ENCODE measurements around the gene NUFIP2.
"Not testable (repeated sequence)": the region's sequence is repeated elsewhere in the genome, so short reads cannot be mapped to it uniquely, and the experiment has no call there.

The NUFIP2 gene

DNA sequence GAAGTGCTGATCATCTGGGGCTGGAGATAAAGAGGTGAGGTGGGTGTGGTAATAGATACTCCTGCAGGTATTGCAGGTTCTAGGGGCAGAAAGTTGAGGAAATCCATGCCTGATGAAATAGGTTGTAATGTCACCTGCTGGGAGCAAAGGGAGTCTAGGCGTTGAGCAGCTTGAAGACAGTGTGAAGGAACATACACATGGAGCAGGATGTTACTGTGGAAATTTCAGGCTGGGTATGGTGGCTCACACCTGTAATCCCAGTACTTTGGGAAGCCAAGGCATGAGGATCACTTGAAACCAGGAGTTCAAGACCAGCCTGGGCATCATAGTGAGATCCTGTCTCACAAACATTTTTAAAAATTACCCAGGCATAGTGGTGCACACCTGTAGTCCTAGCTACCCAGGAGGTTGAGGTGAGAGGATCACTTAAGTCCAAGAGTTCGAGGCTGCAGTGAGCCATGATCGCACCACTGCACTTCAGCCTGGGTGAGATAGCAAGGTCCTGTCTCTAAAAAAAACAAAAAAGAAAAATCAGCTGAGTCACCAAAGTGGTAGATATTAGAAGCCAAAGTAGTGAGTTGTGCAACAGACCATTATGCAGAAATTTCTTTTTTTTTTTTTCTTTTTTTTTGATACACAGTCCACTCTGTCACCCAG is 56.3 kb downstream of the NUFIP2 start:
- DNase-seq (ENCODE audit: low spot score): no peak

DNA sequence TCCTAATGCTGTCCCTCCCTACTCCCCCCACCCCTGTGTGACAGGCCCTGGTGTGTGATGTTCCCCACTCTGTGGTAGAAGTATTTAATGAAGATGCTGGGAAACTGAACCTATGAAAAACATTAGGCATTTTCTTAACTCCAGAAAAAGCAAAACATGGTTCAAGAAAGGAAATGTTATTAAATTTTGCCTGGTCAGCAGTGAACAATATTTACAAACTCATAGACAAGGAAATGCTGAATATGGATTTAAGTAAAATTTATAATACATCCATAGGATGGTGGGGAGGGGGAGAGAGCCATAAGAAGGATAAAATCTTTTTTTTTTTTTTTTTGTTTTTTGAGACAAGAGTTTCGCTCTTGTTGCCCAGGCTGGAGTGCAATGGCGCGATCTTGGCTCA is 58.0 kb downstream of the NUFIP2 start:
- no peak for DNase-seq (ENCODE audit: low spot score)

DNA sequence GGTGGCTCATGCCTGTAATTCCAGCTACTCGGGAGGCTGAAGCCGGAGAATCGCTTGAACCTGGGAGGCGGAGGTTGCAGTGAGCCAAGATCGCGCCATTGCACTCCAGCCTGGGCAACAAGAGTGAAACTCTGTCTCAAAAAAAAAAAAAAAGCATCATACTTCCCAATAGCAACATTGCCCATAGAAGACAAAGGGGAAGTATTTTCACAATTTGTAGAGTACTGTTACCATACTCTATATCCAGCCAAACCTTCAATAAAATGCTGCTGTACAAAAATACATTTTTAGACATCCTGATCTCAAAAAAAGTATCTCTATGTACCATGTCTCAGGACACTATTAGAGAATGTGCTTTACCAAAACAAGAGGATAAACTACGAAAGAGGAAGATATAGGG is 59.0 kb downstream of the NUFIP2 start:
- DNase-seq (ENCODE audit: low spot score): not testable (repeated sequence)

DNA sequence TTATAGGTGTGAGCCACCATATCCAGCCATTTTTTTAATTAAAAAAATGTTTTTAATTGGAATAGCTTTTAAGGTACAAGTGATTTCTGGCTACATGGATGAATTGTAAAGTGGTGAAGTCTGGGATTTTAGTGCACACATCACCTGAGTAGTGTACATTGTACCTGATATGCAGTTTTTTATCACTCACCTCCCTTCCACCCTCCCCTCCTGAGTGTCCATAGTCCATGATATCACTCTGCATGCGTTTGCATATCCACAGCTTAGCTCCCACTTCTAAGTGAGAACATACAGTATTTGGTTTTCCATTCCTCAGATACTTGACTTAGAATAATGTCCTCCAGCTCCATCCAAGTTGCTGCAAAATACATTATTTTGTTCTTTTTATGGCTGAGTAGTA is 60.6 kb downstream of the NUFIP2 start:
- no peak for DNase-seq (ENCODE audit: low spot score)

DNA sequence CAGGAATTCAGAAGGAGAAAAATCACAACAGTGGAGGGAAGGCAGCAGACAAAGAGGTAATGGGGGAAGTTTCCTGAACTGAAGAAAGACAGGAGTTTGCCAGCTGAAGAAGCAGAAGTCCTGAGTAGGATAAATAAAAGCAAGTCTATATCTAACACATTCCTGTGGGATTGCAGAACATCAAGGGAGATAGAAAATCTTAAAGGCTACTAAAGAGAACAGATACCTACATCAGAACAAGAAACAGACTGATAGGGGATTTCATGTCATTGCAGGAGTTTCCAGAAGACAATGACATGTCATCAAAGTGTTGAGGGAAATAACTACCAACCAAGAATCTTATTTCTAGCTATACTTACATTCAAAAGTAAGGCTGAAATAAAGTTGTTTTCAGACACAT is 68.6 kb downstream of the NUFIP2 start:
- DNase-seq (ENCODE audit: low spot score): no peak

DNA sequence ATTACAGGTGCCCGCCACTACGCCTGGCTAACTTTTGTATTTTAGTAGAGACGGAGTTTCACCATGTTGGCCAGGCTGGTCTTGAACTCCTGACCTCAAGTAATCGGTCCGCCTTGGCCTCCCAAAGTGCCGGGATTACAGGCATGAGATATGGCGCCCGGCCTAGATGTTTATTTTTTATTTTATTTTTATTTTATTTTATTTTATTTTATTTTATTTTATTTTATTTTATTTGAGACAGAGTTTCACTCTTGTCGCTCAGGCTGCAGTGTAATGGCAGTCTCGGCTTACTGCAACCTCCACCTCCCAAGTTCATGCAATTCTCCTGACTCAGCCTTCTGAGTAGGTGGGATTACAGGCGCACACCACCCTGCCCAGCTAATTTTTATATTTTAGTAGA is 72.6 kb downstream of the NUFIP2 start:
- DNase-seq (ENCODE audit: low spot score): not testable (repeated sequence)

DNA sequence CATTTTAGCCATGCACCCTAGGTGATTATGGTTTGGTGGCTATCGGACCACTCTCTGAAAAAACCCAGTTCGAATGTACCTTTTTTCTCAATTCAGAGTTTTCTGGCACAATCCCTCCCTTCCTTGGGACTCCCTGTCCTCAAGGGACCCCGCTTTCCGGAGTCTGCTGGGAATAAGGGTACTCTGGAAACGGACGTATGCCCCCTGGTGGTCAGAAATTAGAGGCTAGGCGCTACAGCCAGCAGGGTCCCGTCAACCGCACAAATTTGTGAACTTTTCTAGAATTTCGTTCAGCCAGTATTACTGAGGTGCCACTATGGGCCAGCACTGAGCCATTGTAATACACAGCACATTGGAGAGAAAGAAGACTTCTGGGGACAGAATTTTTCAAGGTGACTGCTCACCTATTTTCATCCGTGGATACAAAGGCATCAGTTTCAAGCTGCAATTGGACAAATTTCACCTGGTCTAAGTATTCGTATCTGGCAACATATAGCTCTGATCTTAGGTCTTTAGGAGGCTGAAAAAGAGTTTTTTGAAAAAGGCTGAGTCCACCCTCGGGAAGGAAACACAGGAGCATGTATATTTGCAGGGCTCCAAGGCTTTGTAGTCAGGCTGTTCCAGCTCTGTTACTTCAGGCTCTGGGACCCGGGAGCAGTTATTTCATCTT is 74.4 kb downstream of the NUFIP2 start:
- DNase-seq (ENCODE audit: low spot score): peak; percentile 72

DNA sequence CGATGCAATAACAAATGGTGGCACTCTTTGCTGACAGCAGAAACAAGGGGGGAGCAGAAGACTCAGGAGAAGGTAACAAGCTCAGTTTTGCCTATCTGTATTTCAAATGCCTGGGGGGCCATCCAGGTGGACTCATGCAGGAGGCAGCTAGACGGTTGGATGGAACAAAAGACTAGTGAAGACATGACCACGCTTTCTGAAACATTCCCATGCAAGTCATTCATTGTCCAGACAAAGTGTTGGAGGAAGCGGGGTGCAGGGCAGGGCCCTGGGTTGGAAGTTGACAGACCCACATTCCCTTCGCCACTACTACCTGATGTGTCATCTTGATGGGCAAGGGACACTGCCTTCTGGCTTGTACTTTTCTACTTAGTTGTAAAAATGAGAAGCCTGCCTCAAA is 77.1 kb downstream of the NUFIP2 start:
- no peak for DNase-seq (ENCODE audit: low spot score)

DNA sequence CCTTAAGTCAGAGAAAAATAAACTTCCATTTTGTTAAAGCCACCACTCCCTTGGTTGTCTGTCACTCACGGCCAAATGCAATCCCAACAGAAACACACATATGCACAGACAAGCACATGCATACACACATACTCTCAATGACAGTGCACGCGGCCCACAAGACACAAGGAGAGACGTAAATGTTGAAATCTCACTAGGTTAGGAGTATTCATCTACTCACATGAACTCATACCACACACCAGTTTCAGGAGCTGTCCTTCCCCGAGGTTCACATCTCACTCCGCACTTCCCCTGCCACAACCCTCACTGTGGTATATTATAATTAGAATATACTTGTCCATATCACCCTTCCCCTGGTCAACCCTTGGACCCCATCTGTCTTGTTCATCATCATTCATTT is 77.8 kb downstream of the NUFIP2 start:
- DNase-seq (ENCODE audit: low spot score): no peak

DNA sequence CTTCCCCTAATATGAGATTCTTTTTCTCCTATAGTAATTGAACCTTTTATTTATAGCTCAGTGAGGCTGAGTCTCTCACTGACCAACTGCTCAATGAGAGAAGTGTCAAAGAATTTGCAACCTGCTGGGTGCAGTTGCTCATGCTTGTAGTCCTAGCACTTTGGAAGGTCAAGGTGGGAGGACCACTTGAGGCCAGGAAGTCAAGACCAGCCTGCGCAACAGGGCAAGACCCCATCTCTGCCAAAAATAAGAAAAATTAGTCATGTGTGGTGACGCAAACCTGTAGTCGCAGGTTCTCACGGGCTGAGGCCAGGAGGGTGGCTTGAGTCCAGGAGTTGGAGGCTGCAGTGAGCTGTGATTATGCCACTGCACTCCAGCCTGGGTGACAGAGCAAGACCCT is 78.2 kb downstream of the NUFIP2 start:
- no peak for DNase-seq (ENCODE audit: low spot score)

DNA sequence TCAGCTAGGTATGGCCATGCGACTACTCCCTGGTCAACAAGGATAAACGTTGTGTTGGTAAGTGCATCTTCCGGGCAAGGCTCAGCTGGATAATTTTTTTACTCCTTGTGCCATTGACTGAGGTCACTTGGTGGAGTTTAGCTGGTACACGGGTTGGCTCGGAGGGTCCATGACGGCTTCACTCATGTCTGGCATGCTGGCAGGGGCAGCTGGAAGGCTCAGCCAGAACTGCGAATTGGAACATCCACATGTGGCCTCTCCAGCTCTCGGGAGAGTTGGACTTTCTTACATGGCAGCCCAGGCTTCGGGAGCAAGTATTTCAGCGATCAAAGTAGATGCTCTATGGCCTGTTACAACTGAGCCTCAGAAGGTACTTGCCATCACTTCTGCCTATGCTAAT is 78.8 kb downstream of the NUFIP2 start:
- DNase-seq (ENCODE audit: low spot score): no peak

DNA sequence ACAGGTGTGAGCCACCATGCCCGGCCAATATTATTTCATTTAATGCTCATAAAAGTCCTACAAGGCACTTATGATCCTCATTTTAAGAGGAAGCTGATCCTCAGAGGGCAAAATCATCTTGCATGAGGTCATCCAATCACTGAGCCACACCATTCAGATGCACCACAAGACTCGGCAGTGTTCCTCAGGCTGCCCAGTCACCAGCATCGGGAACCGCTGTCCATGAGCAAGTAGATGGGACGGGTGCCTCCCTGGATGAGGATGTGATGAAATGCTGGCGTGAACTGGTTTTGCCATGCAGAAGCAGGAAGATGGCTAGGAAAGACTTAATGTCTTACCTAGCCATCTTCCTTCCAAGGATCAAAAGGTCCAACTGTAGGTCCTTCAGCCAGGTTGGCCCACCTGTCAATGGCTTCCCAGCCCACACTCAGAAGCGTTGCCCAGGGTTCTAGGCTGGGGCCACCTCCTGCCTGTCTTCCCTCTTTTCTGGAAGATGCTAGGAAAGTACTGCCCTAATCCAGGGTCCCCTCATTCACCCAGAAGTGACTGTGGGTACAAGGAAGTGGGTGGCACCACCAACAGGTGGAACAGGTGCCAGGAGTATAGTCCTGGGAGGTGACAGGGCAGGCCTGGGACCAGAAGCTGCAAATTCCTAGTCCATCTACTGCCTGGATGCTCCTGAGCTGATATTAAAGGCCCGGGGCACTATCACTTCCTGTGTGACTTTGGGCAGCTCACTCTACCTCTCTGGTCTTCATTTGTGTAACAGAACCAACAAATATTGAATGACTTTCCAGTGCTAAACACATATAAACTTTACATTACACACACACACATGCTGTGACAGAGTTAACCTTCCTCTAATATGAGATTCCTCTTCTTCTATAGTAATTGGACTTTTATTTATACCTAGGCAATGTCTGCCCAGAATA is 79.5 kb downstream of the NUFIP2 start:
- DNase-seq (ENCODE audit: low spot score): no peak

DNA sequence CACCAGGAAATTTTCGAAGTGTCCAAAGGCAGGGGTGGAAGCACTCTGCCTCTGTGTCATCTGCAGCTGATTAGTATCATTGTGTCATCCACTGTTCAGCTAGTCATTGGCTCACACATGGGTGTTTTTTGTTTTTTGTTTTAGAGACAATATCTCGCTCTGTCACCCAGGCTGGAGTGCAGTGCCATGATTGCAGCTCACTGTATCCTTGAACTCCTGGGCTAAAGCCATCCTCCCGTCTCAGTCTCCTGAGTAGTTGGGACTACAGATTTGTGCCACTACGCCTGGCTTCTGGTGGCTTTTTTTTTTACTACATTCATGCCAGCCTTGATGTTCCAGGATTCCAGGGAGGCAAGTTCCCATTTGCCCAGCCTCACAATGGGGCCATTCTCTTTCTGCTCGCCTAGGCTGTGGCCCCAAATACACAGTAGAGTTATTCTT is 81.2 kb downstream of the NUFIP2 start:
- DNase-seq (ENCODE audit: low spot score): no peak

DNA sequence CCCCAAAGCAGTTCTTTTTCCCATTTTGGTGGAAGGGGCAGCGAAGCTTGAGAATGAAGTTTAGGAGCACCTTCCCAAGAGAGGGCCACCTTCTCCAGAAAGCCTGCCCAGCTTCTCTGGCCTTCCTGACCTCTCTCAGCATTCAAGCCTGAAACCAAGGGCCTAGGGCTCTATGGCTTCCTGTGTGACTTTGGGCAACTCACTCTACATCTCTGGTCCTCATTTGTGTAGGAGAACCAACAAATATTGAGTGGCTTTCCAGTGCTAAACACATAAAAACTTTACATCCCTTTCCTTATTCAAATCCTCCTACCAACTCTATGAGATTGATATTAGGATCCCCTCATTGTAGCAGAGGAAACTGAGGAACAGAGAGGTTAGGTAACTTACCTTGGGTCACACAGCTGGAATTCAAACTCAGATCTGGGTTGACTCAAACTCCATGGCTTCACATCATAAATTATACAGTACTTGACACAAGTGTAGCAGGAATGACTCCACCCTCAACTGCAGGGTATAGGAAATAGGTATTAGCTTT is 81.8 kb downstream of the NUFIP2 start:
- no peak for DNase-seq (ENCODE audit: low spot score)

DNA sequence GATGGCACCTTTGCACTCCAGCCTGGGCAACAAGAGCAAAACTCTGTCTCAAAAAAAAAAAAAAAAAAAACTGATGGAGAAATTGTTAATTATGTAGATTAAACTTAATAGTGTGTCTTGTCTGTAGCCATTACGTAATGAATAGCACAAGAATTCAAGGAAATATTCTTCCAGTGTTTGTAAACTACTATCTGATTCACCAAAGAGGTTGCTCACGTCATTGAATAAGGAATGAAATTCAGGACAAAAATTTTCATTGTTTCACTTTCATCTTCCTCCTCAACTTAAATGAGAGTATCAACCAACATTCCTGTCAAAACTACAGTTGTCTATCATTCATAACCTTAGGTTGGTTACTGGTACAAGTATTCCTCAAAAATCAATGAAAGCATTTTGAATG is 83.1 kb downstream of the NUFIP2 start:
- no peak for DNase-seq (ENCODE audit: low spot score)

DNA sequence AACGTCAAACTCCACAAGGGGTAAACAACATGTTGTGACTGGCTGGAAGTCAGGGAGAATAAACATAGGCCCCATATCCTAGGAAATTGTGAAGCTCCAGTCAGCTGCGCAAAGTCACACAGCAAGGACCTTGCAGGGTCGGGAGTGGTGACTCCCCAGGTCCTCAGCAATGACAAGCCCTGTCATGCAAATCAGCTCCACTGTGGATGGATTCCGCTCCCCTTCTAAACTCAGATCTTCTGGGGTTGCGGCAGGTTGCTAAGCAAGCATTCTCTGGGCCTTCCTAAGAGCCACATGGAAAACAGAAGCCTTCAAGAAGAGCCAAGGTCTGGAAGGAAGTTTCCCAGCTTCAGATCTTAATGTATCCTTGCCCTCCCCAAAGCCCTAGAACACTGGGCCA is 84.9 kb downstream of the NUFIP2 start:
- DNase-seq (ENCODE audit: low spot score): no peak

DNA sequence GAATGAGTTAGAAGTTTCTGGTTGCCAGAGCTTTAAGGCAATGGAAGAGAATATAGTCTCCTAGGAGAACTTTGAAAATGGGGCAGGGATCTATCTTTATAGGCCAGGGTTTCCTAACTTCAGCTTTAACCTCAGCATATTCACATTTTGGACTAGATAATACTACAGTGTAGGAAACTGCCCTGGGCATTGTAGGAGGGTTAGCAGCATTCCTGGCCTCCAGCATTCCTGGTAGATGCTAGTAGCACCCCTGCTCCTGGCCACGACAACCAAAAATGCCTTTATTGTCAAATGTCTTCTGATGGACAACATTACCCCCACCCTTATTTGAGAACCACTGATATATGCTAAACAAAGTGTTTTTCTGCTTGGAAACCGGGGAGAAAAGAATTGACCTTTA is 86.0 kb downstream of the NUFIP2 start:
- no peak for DNase-seq (ENCODE audit: low spot score)

All from CD4-positive, alpha-beta T cell treated with Interleukin-15 for 4 hours (primary cell).